Panc1 (cell line): Measurements from ENCODE around the gene PCDHGB7. TPM values are rescaled to one million over a fixed set of nuclear protein-coding genes. Genes with fewer than 3 reads are reported as not detected.
"Not testable (repeated sequence)": the region's sequence is repeated elsewhere in the genome, so short reads cannot be mapped to it uniquely, and the experiment has no call there.

Experiments
- ATAC-seq: fragments of 200-7000 bp; cut with Tn5 transposase; 2 replicates; pipeline ENCODE4 v1.9.1; 2020; ENCODE audit warnings: mild to moderate bottlenecking, moderate library complexity
- BruUV-seq: library from RNA; stranded (reverse); fragments of 400-500 nt; replicated peaks from 2 replicates; lab custom pipeline; 2021; lab: Mats Ljungman, UMichigan
- CTCF ChIA-PET: fragments of 300-600 bp; sonication (Branson Sonifier 250); formaldehyde crosslinking; loops from one replicate; lab custom pipeline; 2022; ENCODE audit warnings: antibody characterized with exemption; lab: Charles Lee
- POLR2A ChIA-PET: fragments of 300-600 bp; sonication (Branson Sonifier 250); formaldehyde crosslinking; loops from one replicate; lab custom pipeline; 2022; ENCODE audit warnings: antibody characterized with exemption; lab: Charles Lee
- DNase-seq: peaks from one replicate; pipeline ENCODE4 v3.0.0-alpha.2; 2010; ENCODE audit warnings: low read depth, low spot score
- H3K27ac ChIP-seq: 2 replicates; pipeline ENCODE4 v1.5.1; 2011; ENCODE audit warnings: mild to moderate bottlenecking, low read length, inconsistent platforms
- H3K27me3 ChIP-seq: fragments of 200-500 bp; sonication (Bioruptor generic); 2 replicates; pipeline ENCODE4 v1.6.0; 2014; ENCODE audit warnings: low read length, inconsistent platforms; ENCODE audit not compliant: control insufficient read depth, insufficient read depth
- H3K36me3 ChIP-seq: fragments of 200-500 bp; sonication (Bioruptor generic); 2 replicates; pipeline ENCODE4 v1.5.1; 2014; ENCODE audit warnings: inconsistent platforms, mild to moderate bottlenecking, low read length, moderate library complexity; ENCODE audit not compliant: control insufficient read depth, insufficient read depth
- H3K4me1 ChIP-seq: 2 replicates; pipeline ENCODE4 v1.5.1; 2011; ENCODE audit warnings: inconsistent platforms, mild to moderate bottlenecking, low read length, moderate library complexity; ENCODE audit not compliant: control insufficient read depth, insufficient read depth
- H3K4me3 ChIP-seq, 2 experiments: 2 replicates each; pipeline ENCODE4 v1.5.1; 2011 to 2012; ENCODE audit warnings: low read depth in 2 of 2, low read length in 2 of 2, mild to moderate bottlenecking in 2 of 2, inconsistent platforms in 1 of 2, moderate library complexity in 1 of 2
- H3K9me3 ChIP-seq: fragments of 200-500 bp; sonication (Bioruptor generic); 2 replicates; pipeline ENCODE4 v1.5.1; 2014; ENCODE audit warnings: low read depth, mild to moderate bottlenecking, inconsistent platforms, low read length, moderate library complexity; ENCODE audit not compliant: control insufficient read depth, insufficient read depth
- REST ChIP-seq, 2 experiments: IDR thresholded peaks; 2 replicates each; pipeline ENCODE4 v1.6.1; 2011 to 2012; ENCODE audit warnings: low read depth in 2 of 2, control low read depth in 1 of 2, low read length in 1 of 2, mild to moderate bottlenecking in 1 of 2, moderate library complexity in 1 of 2; ENCODE audit not compliant: insufficient read depth in 1 of 2
- in situ Hi-C: cut with HindIII; loops from 2 replicates; pipeline ENCODE4 v1.10.0; 2016; ENCODE audit warnings: low sequenced_read_pairs, low pct_unique_long_range_greater_than_20kb
- intact Hi-C: fragments of 100-400 bp; cut with micrococcal nuclease; formaldehyde crosslinking; loops from one replicate; pipeline ENCODE4 v1.10.0; 2022; ENCODE audit not compliant: unreplicated experiment
- total RNA-seq: library from RNA; stranded (reverse); gene quantifications from one replicate; pipeline ENCODE4 v1.2.1, GENCODE V29; 2021; ENCODE audit not compliant: unreplicated experiment

The PCDHGB7 gene
- total RNA-seq, 1 experiment from 2014 or later: 6.7 TPM

- POLR2A ChIA-PET: no interaction called here
- H3K4me3 ChIP-seq: no peak overlapping the region
These were observed 3.9 kb upstream of the PCDHGB7 start for GRCh38 chr5:141413540-141414069.

GRCh38 chr5:141414548-141415274, 2.8 kb upstream of the PCDHGB7 start:
- H3K4me1 ChIP-seq, in situ Hi-C loops, POLR2A ChIA-PET, H3K36me3 ChIP-seq, H3K27ac ChIP-seq, H3K27me3 ChIP-seq, DNase-seq, H3K4me3 ChIP-seq, H3K9me3 ChIP-seq, ATAC-seq, BruUV-seq: not testable (repeated sequence)
- CTCF ChIA-PET: interaction anchor here (0.7 to 2.2 kb wide), 2 partner anchors 69 to 191 kb away, joined by 11 to 13 read pairs; partner anchors contain the start of gene PCDHB14
- intact Hi-C loops: loop anchor here (5.0 to 10.0 kb wide), 2 partner anchors 50 to 192 kb away; partner anchors contain the start of genes PCDHB14 and PCDHGA5

More at GRCh38 chr5:141413540-141414069, 3.9 kb upstream of the PCDHGB7 start:
- CTCF ChIA-PET: interaction anchor here (0.6 to 2.2 kb wide), 10 partner anchors 11 to 244 kb away, joined by 3 to 11 read pairs (median 4); partner anchors contain the start of genes PCDHB14, PCDHGA1, PCDHGA9 and PCDHGB2
- Histone ChIP-seq H3K36me3 (no peaks in the 10 kb centered on the region), H3K27me3 (no peaks in the 10 kb centered on the region), H3K9me3 (no peaks in the 10 kb centered on the region), H3K4me1 (no peaks in the 10 kb centered on the region; the same call in 1 of the 2 replicates), H3K27ac (no peak overlapping the region)
- intact Hi-C loops (loop anchor here (2.0 to 10.0 kb wide), 3 partner anchors 49 to 191 kb away; partner anchors contain the start of genes PCDHB14 and PCDHGA5), in situ Hi-C loops (no loop called here)
- BruUV-seq: no TSS peak
- ATAC-seq (no peak), DNase-seq (no peak)
- no peak for TF ChIP-seq REST (IDR thresholded peaks at IDR 0.05; ENCODE audit: insufficient read depth in 1 of 2, low read depth in 2 of 2, low read length in 1 of 2)

- intact Hi-C loops: loop anchor here (10.0 kb wide), 1 partner anchor 50 kb away; the partner anchor contains the start of gene PCDHGA5
- H3K27me3 ChIP-seq, DNase-seq, H3K4me1 ChIP-seq, BruUV-seq, H3K27ac ChIP-seq, POLR2A ChIA-PET, H3K9me3 ChIP-seq, H3K36me3 ChIP-seq, in situ Hi-C loops, ATAC-seq, H3K4me3 ChIP-seq: not testable (repeated sequence)
- CTCF ChIA-PET: interaction anchor here (0.7 kb wide), 1 partner anchor 69 kb away, joined by 13 read pairs; no protein-coding TSS in a partner anchor
These were observed 2.2 kb upstream of the PCDHGB7 start for GRCh38 chr5:141415275-141415618.
